ENCODE results near the gene MAP10. TPM values are rescaled to one million over a fixed set of nuclear protein-coding genes. Genes with fewer than 3 reads are reported as not detected.
A peak's percentile ranks its signal among the peaks of the same experiment; 100 is the strongest.

MAP10 gene
- total RNA-seq, 1 donor from 2014 or later = 2.1 TPM

DNA sequence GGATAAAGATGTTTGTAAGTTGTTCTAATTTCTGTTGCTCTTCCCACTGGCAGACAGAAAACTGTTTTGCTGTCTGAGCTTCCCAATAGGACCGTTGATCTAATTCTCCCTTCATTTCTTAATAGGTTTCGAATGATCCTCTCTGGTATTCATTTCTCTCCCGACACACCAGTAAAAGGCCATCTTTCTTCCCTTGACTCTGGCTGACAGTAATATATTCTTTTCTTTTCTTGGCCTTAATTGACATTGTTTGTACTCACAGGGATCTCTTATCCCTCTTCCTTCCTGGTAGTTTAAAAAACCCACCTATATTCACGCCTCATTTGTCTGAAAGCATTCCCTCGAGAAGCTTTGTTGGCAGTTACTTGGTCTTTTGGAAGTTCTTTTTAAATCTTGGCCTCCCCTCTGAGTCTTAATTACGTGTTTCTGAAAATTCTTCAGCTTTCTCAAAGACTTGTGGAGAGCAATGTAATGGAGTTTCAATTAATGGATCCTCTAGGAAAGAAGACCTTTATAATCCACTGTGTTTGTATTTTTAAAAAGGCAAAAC, 40.3 kb downstream of the MAP10 start:
- Histone ChIP-seq H3K9ac (ENCODE audit: low read depth in 1 of 3, low read length in 3 of 3) (no peak overlapping the region), H3K4me1 (ENCODE audit: control insufficient read depth in 3 of 3, insufficient read depth in 3 of 3, low read length in 3 of 3) (no peaks in the 10 kb centered on the region), H3K27me3 (ENCODE audit: control insufficient read depth in 3 of 3, insufficient read depth in 3 of 3, low read length in 3 of 3) (no peaks in the 10 kb centered on the region), H3K36me3 (ENCODE audit: control insufficient read depth in 3 of 3, insufficient read depth in 3 of 3, low read length in 3 of 3) (no peaks in the 10 kb centered on the region), H3K27ac (ENCODE audit: low read depth, low read length) (no peak overlapping the region), H3K4me3 (ENCODE audit: low read length in 3 of 3) (no peak overlapping the region), H3K9me3 (ENCODE audit: control insufficient read depth in 3 of 3, low read length in 3 of 3) (no peaks in the 10 kb centered on the region)

DNA sequence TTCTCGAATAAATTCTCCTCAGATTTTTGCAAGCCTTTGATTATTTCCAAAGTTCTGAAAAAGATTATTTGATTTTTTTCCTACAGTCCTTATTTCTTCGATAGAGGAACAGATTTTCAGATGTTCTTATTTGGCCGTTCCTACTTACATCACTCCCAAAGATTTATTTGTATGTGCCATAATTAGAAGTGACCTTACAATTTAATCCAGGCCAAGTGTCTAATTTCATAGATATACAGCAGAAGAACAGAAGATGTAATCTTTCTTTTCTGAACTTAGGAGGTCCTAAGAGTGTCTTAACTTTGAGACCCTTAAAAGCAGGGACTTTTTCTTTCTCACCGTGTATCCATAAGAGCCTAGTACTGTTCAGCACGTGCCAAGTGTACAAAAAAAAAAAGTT, 46.3 kb downstream of the MAP10 start:
- Histone ChIP-seq H3K27ac (ENCODE audit: low read depth, low read length) (peak overlapping the region; percentile 37), H3K27me3 (ENCODE audit: control insufficient read depth in 3 of 3, insufficient read depth in 3 of 3, low read length in 3 of 3) (no peaks in the 10 kb centered on the region), H3K36me3 (ENCODE audit: control insufficient read depth in 3 of 3, insufficient read depth in 3 of 3, low read length in 3 of 3) (no peaks in the 10 kb centered on the region), H3K9ac (ENCODE audit: low read depth in 1 of 3, low read length in 3 of 3) (peak overlapping the region in 1 of 3 donors; percentile 45), H3K9me3 (ENCODE audit: control insufficient read depth in 3 of 3, low read length in 3 of 3) (no peaks in the 10 kb centered on the region), H3K4me1 (ENCODE audit: control insufficient read depth in 3 of 3, insufficient read depth in 3 of 3, low read length in 3 of 3) (peaks cover 0 to 5% (median 5%) of the 10 kb centered on the region in 3 donors), H3K4me3 (ENCODE audit: low read length in 3 of 3) (peak overlapping the region in 2 of 3 donors; percentile 1 to 16)

DNA sequence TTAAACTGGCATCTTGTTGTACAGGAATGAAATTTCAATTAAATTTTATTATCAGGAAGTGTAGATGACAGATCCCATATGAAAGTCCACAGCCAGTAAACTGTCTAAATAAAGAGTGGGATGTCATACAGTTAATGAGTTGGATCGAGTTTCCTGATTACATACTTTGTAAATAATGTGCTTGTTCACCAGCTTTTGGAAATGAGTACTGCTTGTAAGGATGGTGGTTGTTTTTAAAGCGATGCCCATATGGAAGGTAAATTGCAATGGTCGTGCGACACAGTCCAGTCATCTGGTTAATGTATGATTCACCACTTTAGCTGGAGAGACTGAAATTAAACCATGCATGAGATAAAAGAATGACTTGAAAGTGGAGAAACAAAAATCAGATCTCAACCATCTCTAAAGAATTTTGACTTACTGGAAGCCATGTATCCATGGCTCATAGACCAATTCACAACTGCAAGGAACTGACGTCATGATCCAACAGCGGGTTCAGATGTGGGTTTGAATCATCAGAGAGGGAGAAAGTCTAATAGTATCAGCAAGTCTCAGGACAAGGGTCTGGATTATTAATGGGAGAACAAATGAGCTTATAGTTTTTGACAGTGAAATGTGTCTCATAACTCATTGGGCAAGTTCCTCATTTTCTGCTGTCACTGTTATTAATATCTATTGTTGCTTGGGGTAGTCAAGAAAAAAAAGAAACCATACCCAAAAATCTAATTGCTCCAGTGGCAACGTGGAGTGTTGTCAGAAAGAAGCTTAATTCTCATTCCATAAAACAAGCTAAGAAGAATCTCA, 49.0 kb downstream of the MAP10 start:
- no peak overlapping the region for H3K27ac ChIP-seq (ENCODE audit: low read depth, low read length)
- no peaks in the 10 kb centered on the region for H3K36me3 ChIP-seq (ENCODE audit: control insufficient read depth in 3 of 3, insufficient read depth in 3 of 3, low read length in 3 of 3)
- no peaks in the 10 kb centered on the region for H3K9me3 ChIP-seq (ENCODE audit: control insufficient read depth in 3 of 3, low read length in 3 of 3)
- H3K4me3 ChIP-seq (ENCODE audit: low read length in 3 of 3) = no peak overlapping the region
- peaks cover 0 to 5% (median 5%) of the 10 kb centered on the region in 3 donors for H3K4me1 ChIP-seq (ENCODE audit: control insufficient read depth in 3 of 3, insufficient read depth in 3 of 3, low read length in 3 of 3)
- no peaks in the 10 kb centered on the region for H3K27me3 ChIP-seq (ENCODE audit: control insufficient read depth in 3 of 3, insufficient read depth in 3 of 3, low read length in 3 of 3)
- H3K9ac ChIP-seq (ENCODE audit: low read depth in 1 of 3, low read length in 3 of 3) = no peak overlapping the region

DNA sequence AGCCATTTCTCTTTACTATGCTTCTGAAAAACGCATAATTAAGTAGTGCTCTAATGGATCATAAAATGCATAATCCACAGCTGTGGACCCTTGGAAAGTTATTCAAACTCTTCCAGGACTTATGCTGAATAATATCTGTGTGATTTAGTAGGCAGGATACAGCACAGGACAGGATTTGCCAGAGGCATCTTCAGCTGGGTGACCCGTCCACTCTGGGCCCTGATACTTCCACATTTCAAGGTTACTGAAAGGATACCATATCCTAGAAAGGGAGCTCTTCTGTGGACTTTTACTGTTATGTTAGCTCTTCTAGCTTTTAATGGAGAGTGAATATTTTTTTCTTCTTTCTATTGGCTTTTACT, 49.6 kb downstream of the MAP10 start:
- Histone ChIP-seq H3K4me1 (ENCODE audit: control insufficient read depth in 3 of 3, insufficient read depth in 3 of 3, low read length in 3 of 3) (peaks cover 0 to 5% (median 5%) of the 10 kb centered on the region in 3 donors), H3K4me3 (ENCODE audit: low read length in 3 of 3) (no peak overlapping the region), H3K9me3 (ENCODE audit: control insufficient read depth in 3 of 3, low read length in 3 of 3) (no peaks in the 10 kb centered on the region), H3K27me3 (ENCODE audit: control insufficient read depth in 3 of 3, insufficient read depth in 3 of 3, low read length in 3 of 3) (no peaks in the 10 kb centered on the region), H3K27ac (ENCODE audit: low read depth, low read length) (no peak overlapping the region), H3K36me3 (ENCODE audit: control insufficient read depth in 3 of 3, insufficient read depth in 3 of 3, low read length in 3 of 3) (no peaks in the 10 kb centered on the region), H3K9ac (ENCODE audit: low read depth in 1 of 3, low read length in 3 of 3) (no peak overlapping the region)

DNA sequence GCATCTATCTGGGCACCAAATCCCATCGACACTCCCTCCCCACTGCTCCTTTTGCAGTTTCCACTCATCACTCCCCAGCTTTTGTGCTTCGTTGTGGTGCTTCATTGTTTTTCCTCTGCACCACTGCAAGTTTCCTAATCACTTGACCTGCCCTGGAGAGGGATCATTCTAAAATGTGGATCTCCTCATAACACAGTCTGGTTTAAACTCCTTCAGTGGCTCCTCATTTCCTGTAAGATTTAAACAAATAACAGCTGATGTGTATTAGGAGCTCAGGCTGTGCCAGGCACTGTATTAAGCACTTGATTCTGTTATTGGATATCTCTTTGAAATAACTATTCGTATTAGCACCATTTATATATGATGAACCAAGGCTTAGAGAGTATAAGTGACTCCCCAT, 51.3 kb downstream of the MAP10 start:
- Histone ChIP-seq H3K27me3 (ENCODE audit: control insufficient read depth in 3 of 3, insufficient read depth in 3 of 3, low read length in 3 of 3) (no peaks in the 10 kb centered on the region), H3K36me3 (ENCODE audit: control insufficient read depth in 3 of 3, insufficient read depth in 3 of 3, low read length in 3 of 3) (no peaks in the 10 kb centered on the region), H3K4me3 (ENCODE audit: low read length in 3 of 3) (no peak overlapping the region), H3K4me1 (ENCODE audit: control insufficient read depth in 3 of 3, insufficient read depth in 3 of 3, low read length in 3 of 3) (peaks cover 0 to 5% (median 5%) of the 10 kb centered on the region in 3 donors), H3K27ac (ENCODE audit: low read depth, low read length) (no peak overlapping the region), H3K9ac (ENCODE audit: low read depth in 1 of 3, low read length in 3 of 3) (no peak overlapping the region), H3K9me3 (ENCODE audit: control insufficient read depth in 3 of 3, low read length in 3 of 3) (no peaks in the 10 kb centered on the region)

Small RNA genes lying within 50 kb of the gene (small RNA-seq; reads per million reads assigned to genes)
- gene RNU1-74P = not detected

Other genes with a start within 250 kb of the MAP10 start
- gene SIPA1L2, start 175.3 kb upstream of the MAP10 start, total RNA-seq = 53.2 TPM
- gene NTPCR, start 145.2 kb downstream of the MAP10 start, total RNA-seq = 11.0 TPM